K562 (cell line): ENCODE results near the gene PSMA1. TPM values are rescaled to one million over a fixed set of nuclear protein-coding genes. Genes with fewer than 3 reads are reported as not detected.
A peak's percentile ranks its signal among the peaks of the same experiment; 100 is the strongest.

ENCODE experiments used
- CHD7 ChIP-seq: fragments of 200-600 bp; sonication (generic); IDR thresholded peaks from one replicate; pipeline ENCODE4 v1.6.1; 2012; ENCODE audit warnings: mild to moderate bottlenecking, low read depth, low read length, inconsistent platforms
- DNMT1 ChIP-seq: fragments of 450-650 bp; IDR thresholded peaks from 2 replicates; pipeline ENCODE4 v1.6.1; 2016; ENCODE audit warnings: antibody characterized with exemption, mild to moderate bottlenecking
- EZH2 ChIP-seq: IDR thresholded peaks from 2 replicates; pipeline ENCODE4 v1.6.1; 2012; ENCODE audit warnings: low read depth, mild to moderate bottlenecking, inconsistent platforms, low read length, borderline replicate concordance
- TFAP4 ChIP-seq: sonication (generic); formaldehyde crosslinking; IDR thresholded peaks from 2 replicates; pipeline ENCODE4 v1.8.0; 2022; ENCODE audit warnings: missing genetic modification reagents, mild to moderate bottlenecking, moderate library complexity, borderline replicate concordance
- THAP12 ChIP-seq: fragments of 250-450 bp; sonication (Bioruptor Pico); IDR thresholded peaks from 2 replicates; pipeline ENCODE4 v1.9.0; 2021; ENCODE audit warnings: mild to moderate bottlenecking, inconsistent platforms
- ZC3H4 ChIP-seq: sonication (generic); formaldehyde crosslinking; IDR thresholded peaks from 2 replicates; pipeline ENCODE4 v1.9.0; 2021; ENCODE audit warnings: missing genetic modification reagents, borderline replicate concordance
- ZNF395 ChIP-seq: fragments of 200-800 bp; sonication (Bioruptor generic); IDR thresholded peaks from 2 replicates; pipeline ENCODE4 v1.6.1; 2017; ENCODE audit warnings: missing genetic modification characterization, missing compliant biosample characterization
- polyA plus RNA-seq, 8 experiments: library from polyadenylated mRNA; depleted of rRNA in 4 of 8; stranded (reverse) in 5 of 8; unstranded in 3 of 8; fragments of >200 nt; fragmentation: Nextera tagmentation in 2 of 8; fragmentation: Illumina TruSeq in 1 of 8; extraction: Ambion mirVana in 2 of 8; extraction: Trizol in 1 of 8; gene quantifications; 2 replicates each; pipeline versions ENCODE4 v1.2.1 to v1.2.3, GENCODE V29; 2011 to 2014; ENCODE audit warnings: inconsistent platforms in 1 of 8, missing spikeins in 1 of 8
- total RNA-seq, 7 experiments: library from RNA; depleted of rRNA in 6 of 7; stranded (reverse); fragments of >200 nt in 6 of 7; fragmentation: Illumina TruSeq in 2 of 7; extraction: Trizol in 2 of 7; gene quantifications; 2 replicates each; pipeline versions ENCODE4 v1.2.1 to v1.2.3, GENCODE V29; 2011 to 2021; ENCODE audit warnings: low replicate concordance in 1 of 7

PSMA1 gene
- total and polyA plus RNA-seq, 9 of the 15 experiments (the other 6 are each of a cell fraction or from before 2014, with no cell fraction given) = 283 to 1,007 (median 424) TPM

GRCh38 chr11:14519917-14520746 lies at the start of gene PSMA1 (continued):
- TF ChIP-seq ZNF395 (CRISPR knock-in tag) (peak; percentile 68), DNMT1 (no peak), EZH2 (no peak), TFAP4 (CRISPR knock-in tag) (peak; percentile 91), THAP12 (CRISPR knock-in tag) (0 out of 2 replicates have a peak, but pooled peaks have one; percentile 12), ZC3H4 (no peak), CHD7 (no peak)
